ENCODE data around the gene BROX.
"Not testable (repeated sequence)": the region's sequence is repeated elsewhere in the genome, so short reads cannot be mapped to it uniquely, and the experiment has no call there.

Gene BROX

GRCh38 chr1:222732216-222733159 lies 20.1 kb downstream of the BROX start:
- no peak for DNase-seq (ENCODE audit: low read depth)

GRCh38 chr1:222734740-222735139 lies 22.4 kb downstream of the BROX start:
- no peak for DNase-seq (ENCODE audit: low read depth)

GRCh38 chr1:222736470-222736869 lies 24.1 kb downstream of the BROX start:
- no peak for DNase-seq (ENCODE audit: low read depth)

GRCh38 chr1:222736972-222737371 lies 24.6 kb downstream of the BROX start, which contains the start of gene FAM177B:
FAM177B (plus strand) TSS chr1:222737202; CDS start chr1:222746546, 9,344 bp downstream.
- no peak for DNase-seq (ENCODE audit: low read depth)

GRCh38 chr1:222739465-222739864 lies 27.1 kb downstream of the BROX start:
- no peak for DNase-seq (ENCODE audit: low read depth)

GRCh38 chr1:222739929-222740328 lies 27.6 kb downstream of the BROX start:
- no peak for DNase-seq (ENCODE audit: low read depth)

- DNase-seq (ENCODE audit: low read depth) = not testable (repeated sequence)
These were observed 29.5 kb downstream of the BROX start for GRCh38 chr1:222741630-222742457.

GRCh38 chr1:222749927-222750326 lies 37.6 kb downstream of the BROX start:
- DNase-seq (ENCODE audit: low read depth) = no peak

- DNase-seq (ENCODE audit: low read depth) = no peak
These were observed 38.3 kb downstream of the BROX start for GRCh38 chr1:222750651-222751050.

GRCh38 chr1:222751255-222751654 lies 38.9 kb downstream of the BROX start:
- DNase-seq (ENCODE audit: low read depth) = no peak

GRCh38 chr1:222754366-222755139 lies 42.2 kb downstream of the BROX start:
- DNase-seq (ENCODE audit: low read depth) = peak; percentile 99

- no peak for DNase-seq (ENCODE audit: low read depth)
These were observed 45.4 kb downstream of the BROX start for GRCh38 chr1:222757646-222758268.

- no peak for DNase-seq (ENCODE audit: low read depth)
These were observed 47.2 kb downstream of the BROX start for GRCh38 chr1:222759451-222760035.

GRCh38 chr1:222761083-222761482 lies 48.7 kb downstream of the BROX start:
- DNase-seq (ENCODE audit: low read depth) = no peak

GRCh38 chr1:222762178-222762577 lies 49.8 kb downstream of the BROX start:
- not testable (repeated sequence) for DNase-seq (ENCODE audit: low read depth)

GRCh38 chr1:222767152-222767571 lies 54.8 kb downstream of the BROX start:
- no peak for DNase-seq (ENCODE audit: low read depth)

GRCh38 chr1:222768592-222768991 lies 56.2 kb downstream of the BROX start:
- no peak for DNase-seq (ENCODE audit: low read depth)

GRCh38 chr1:222769181-222769580 lies 56.8 kb downstream of the BROX start:
- DNase-seq (ENCODE audit: low read depth) = no peak

GRCh38 chr1:222769971-222770620 lies 57.7 kb downstream of the BROX start:
- DNase-seq (ENCODE audit: low read depth) = peak; percentile 16

GRCh38 chr1:222772996-222773379 lies 60.6 kb downstream of the BROX start:
- peak; percentile 14 for DNase-seq (ENCODE audit: low read depth)

- peak; percentile 85 for DNase-seq (ENCODE audit: low read depth)
These were observed 65.1 kb downstream of the BROX start for GRCh38 chr1:222777463-222777862.
